HepG2 (cell line): Measurements from ENCODE around the gene EEF1AKMT3. TPM values are rescaled to one million over a fixed set of nuclear protein-coding genes. Genes with fewer than 3 reads are reported as not detected.

Experiments used
- AGO1 ChIP-seq: fragments of 200-400 bp; formaldehyde crosslinking; IDR thresholded peaks from 2 replicates; pipeline ENCODE4 v1.6.1; 2017; ENCODE audit warnings: mild to moderate bottlenecking, low read depth, low read length, moderate library complexity; ENCODE audit not compliant: poor library complexity, severe bottlenecking
- AGO2 ChIP-seq: fragments of 200-400 bp; formaldehyde crosslinking; optimal IDR thresholded peaks from 2 replicates; pipeline ENCODE3; 2017; ENCODE audit warnings: mild to moderate bottlenecking, low read depth, low read length, moderate library complexity
- ARHGAP35 ChIP-seq: sonication (generic); formaldehyde crosslinking; IDR thresholded peaks from 2 replicates; pipeline ENCODE4 v1.9.0; 2022; ENCODE audit warnings: mild to moderate bottlenecking, inconsistent platforms, moderate library complexity, missing genetic modification reagents, borderline replicate concordance
- ATF7 ChIP-seq, 2 experiments: fragments of 450-650 bp in 1 of 2; sonication (generic) in 1 of 2; formaldehyde crosslinking in 1 of 2; IDR thresholded peaks; 2 replicates each; pipeline versions ENCODE4 v1.4.0 to v1.6.1; 2016 to 2020; ENCODE audit warnings: antibody characterized with exemption in 1 of 2, mild to moderate bottlenecking in 1 of 2, missing genetic modification reagents in 1 of 2
- HNRNPLL ChIP-seq: fragments of 200-400 bp; formaldehyde crosslinking; IDR thresholded peaks from 2 replicates; pipeline ENCODE4 v1.6.1; 2017; ENCODE audit warnings: mild to moderate bottlenecking, low read depth, low read length; ENCODE audit not compliant: poor library complexity, severe bottlenecking
- KDM2A ChIP-seq: sonication (generic); formaldehyde crosslinking; IDR thresholded peaks from 2 replicates; pipeline ENCODE4 v1.4.0; 2020; ENCODE audit warnings: low read depth, missing genetic modification reagents, borderline replicate concordance
- MAZ ChIP-seq, 2 experiments: sonication (generic) in 1 of 2; formaldehyde crosslinking in 1 of 2; IDR thresholded peaks; 2 replicates each; pipeline versions ENCODE4 v1.5.0 to v1.6.1; 2012 to 2020; ENCODE audit warnings: low read depth in 2 of 2, mild to moderate bottlenecking in 2 of 2, borderline replicate concordance in 1 of 2, improper control_type of control experiment in 1 of 2, low read length in 1 of 2, missing genetic modification reagents in 1 of 2, moderate library complexity in 1 of 2
- NR2C2 ChIP-seq: sonication (generic); formaldehyde crosslinking; IDR thresholded peaks from 2 replicates; pipeline ENCODE4 v1.4.0; 2020; ENCODE audit warnings: missing genetic modification reagents, mild to moderate bottlenecking, moderate library complexity, borderline replicate concordance
- PHF21A ChIP-seq: sonication (generic); formaldehyde crosslinking; IDR thresholded peaks from 2 replicates; pipeline ENCODE4 v1.5.0; 2020; ENCODE audit warnings: mild to moderate bottlenecking, missing genetic modification reagents
- POLR2A ChIP-seq, 2 experiments: IDR thresholded peaks; 2 replicates each; pipeline ENCODE4 v1.6.1; 2011; ENCODE audit warnings: low read depth in 2 of 2, low read length in 2 of 2, mild to moderate bottlenecking in 1 of 2, moderate library complexity in 1 of 2; ENCODE audit not compliant: insufficient read depth in 1 of 2
- POLR2G ChIP-seq: fragments of 200-400 bp; formaldehyde crosslinking; IDR thresholded peaks from 2 replicates; pipeline ENCODE4 v1.6.1; 2018; ENCODE audit warnings: mild to moderate bottlenecking, low read depth, low read length, moderate library complexity
- RARG ChIP-seq: sonication (generic); formaldehyde crosslinking; IDR thresholded peaks from 2 replicates; pipeline ENCODE4 v1.4.0; 2020; ENCODE audit warnings: low read depth, mild to moderate bottlenecking, missing genetic modification reagents
- YY1 ChIP-seq: IDR thresholded peaks from 2 replicates; pipeline ENCODE4 v1.6.1; 2011; ENCODE audit warnings: low read length, low read depth, moderate library complexity, mild to moderate bottlenecking; ENCODE audit not compliant: insufficient read depth, insufficient replicate concordance
- ZBTB38 ChIP-seq: sonication (generic); formaldehyde crosslinking; IDR thresholded peaks from 2 replicates; pipeline ENCODE4 v1.5.1; 2020; ENCODE audit warnings: mild to moderate bottlenecking, missing genetic modification reagents
- ZNF326 ChIP-seq: sonication (generic); formaldehyde crosslinking; IDR thresholded peaks from 2 replicates; pipeline ENCODE4 v1.4.0; 2020; ENCODE audit warnings: missing genetic modification reagents, borderline replicate concordance
- ZNF788 ChIP-seq: sonication (generic); formaldehyde crosslinking; IDR thresholded peaks from 2 replicates; pipeline ENCODE4 v1.5.0; 2020; ENCODE audit warnings: mild to moderate bottlenecking, missing genetic modification reagents, borderline replicate concordance
- polyA plus RNA-seq, 8 experiments: library from polyadenylated mRNA; depleted of rRNA in 3 of 8; stranded (reverse) in 7 of 8; unstranded in 1 of 8; fragments of >200 nt; fragmentation: Illumina TruSeq in 4 of 8; extraction: Trizol in 4 of 8; gene quantifications; 2 replicates each; pipeline versions ENCODE4 v1.2.1 to v1.2.3, GENCODE V29; 2011 to 2016; ENCODE audit warnings: low read depth in 4 of 8, missing spikeins in 1 of 8, mixed read lengths in 1 of 8; ENCODE audit not compliant: insufficient read depth in 1 of 8
- total RNA-seq, 5 experiments: library from RNA; depleted of rRNA; stranded (reverse); fragments of >200 nt; fragmentation: Illumina TruSeq; extraction: Trizol; gene quantifications; 2 replicates each; pipeline ENCODE4 v1.2.3, GENCODE V29; 2016; ENCODE audit warnings: low read depth in 1 of 5

The EEF1AKMT3 gene
- total and polyA plus RNA-seq, 2 of the 13 experiments (the other 11 are each of a cell fraction or from before 2014, with no cell fraction given) = 4.7 to 11.4 TPM

- peak; percentile 90 for TF ChIP-seq AGO2
- TF ChIP-seq PHF21A (CRISPR knock-in tag) = no peak
- peak; percentile 24; the same call in 1 of the 2 replicates for TF ChIP-seq ZNF788 (CRISPR knock-in tag)
- peak; percentile 83; the same call in 1 of the 2 replicates for TF ChIP-seq KDM2A
- peak; percentile 12 for TF ChIP-seq YY1
- TF ChIP-seq ZNF326 (CRISPR knock-in tag) = peak; percentile 54; the same call in 1 of the 2 replicates
- 0 out of 2 replicates have a peak, but pooled peaks have one; percentile 10 for TF ChIP-seq ZBTB38
- peak; percentile 84 for TF ChIP-seq HNRNPLL
- TF ChIP-seq NR2C2 (CRISPR knock-in tag) = peak; percentile 4; the same call in 1 of the 2 replicates
- TF ChIP-seq ARHGAP35 (CRISPR knock-in tag) = no peak
- no peak for TF ChIP-seq MAZ (IDR thresholded peaks at IDR 0.05; ENCODE audit: borderline replicate concordance, low read depth, low read length)
- peak; percentile 32; the same call in 1 of the 2 replicates for TF ChIP-seq MAZ (CRISPR knock-in tag; IDR thresholded peaks at IDR 0.05; ENCODE audit: low read depth)
- peak; percentile 95 for TF ChIP-seq AGO1
- TF ChIP-seq POLR2A (IDR thresholded peaks at IDR 0.05; ENCODE audit: insufficient read depth in 1 of 2, low read depth in 2 of 2, low read length in 2 of 2) = peak in 1 of 2 experiments; percentile 10; a peak in 1 of 4 replicates
- TF ChIP-seq ATF7 (IDR thresholded peaks at IDR 0.05) = no peak
- no peak for TF ChIP-seq ATF7 (CRISPR knock-in tag; IDR thresholded peaks at IDR 0.05)
- no peak for TF ChIP-seq RARG
- TF ChIP-seq POLR2G = peak; percentile 27
- TF ChIP-seq, all 625 proteins: peak for 15
Measured at GRCh38 chr12:57765698-57766463, 6.5 kb upstream of the EEF1AKMT3 start (continued).
